ENCODE measurements around the gene OR2Z1.
"Not testable (repeated sequence)": the region's sequence is repeated elsewhere in the genome, so short reads cannot be mapped to it uniquely, and the experiment has no call there.

OR2Z1 gene

DNA sequence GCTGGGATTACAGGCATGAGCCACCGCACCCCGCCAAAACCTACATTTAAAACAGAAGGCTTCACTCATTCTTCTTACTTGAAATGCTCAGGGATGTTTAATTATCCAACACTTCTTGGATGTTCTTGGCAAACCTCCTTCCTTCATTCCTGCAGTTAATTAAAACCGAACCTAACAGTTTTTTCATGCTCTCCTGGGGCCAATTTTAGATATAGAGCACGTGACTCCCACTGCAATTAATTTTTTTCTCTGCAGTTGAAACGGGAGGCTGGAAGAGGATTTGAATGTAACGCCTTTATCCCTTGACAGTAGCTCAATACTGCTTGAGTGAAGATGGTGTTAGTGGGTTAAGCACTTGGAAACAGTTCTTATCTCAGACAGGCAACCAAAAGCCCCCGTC is 18.2 kb upstream of the OR2Z1 start:
- no peak for DNase-seq

DNA sequence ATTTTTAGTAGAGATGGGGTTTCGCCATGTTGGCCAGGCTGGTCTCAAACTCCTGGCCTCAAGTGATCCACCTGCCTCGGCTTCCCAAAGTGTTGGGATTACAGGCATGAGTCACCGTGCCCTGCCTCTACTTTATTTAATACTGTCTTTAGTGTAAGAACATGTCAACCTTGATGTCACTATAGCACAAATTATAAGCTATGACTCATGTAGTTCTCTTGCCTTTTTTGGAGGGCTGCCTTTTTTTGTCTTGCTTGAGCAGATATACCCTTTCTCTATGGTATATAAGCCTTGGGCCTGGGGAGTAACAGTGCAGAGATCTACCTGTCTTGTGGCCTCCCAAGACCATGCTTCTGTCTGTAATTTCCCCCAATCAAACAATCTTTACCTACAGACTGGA is 16.1 kb upstream of the OR2Z1 start:
- not testable (repeated sequence) for DNase-seq

DNA sequence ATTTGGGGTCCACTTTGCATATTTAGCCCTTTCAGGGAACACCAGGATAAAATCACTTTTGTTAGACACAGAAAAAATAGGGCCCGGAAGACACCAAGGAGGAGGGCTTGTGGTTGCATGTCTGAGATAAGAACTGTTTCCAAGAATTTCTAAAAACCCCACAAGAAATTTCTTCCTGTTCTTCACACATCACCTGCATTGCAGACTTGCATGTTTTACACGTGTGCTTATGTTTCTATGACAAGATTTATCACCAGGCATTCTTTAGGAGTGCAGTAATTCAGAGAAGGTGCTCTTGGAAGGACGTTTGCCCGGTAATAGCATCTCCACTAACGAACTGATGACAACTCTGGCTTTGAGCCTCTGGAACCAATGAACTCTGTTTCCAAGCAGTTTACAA is 15.7 kb upstream of the OR2Z1 start:
- DNase-seq: no peak

DNA sequence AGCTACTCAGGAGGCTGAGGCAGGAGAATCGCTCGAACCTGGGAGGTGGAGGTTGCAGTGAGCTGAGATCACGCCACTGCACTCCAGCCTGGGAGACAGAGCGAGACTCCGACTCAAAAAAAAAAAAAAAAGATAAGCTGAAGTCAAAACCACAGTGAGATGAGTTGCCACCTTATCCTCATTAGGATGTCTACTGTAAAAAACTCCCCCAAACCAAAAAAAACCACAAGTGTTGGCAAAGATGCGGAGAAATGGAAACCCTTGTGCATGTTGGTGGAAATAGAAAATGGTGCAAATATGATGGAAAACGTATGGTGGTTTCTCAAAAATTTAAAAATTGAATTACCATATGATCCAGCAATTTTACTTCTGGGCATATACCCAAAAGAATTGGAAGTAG is 11.1 kb upstream of the OR2Z1 start:
- DNase-seq: not testable (repeated sequence)

DNA sequence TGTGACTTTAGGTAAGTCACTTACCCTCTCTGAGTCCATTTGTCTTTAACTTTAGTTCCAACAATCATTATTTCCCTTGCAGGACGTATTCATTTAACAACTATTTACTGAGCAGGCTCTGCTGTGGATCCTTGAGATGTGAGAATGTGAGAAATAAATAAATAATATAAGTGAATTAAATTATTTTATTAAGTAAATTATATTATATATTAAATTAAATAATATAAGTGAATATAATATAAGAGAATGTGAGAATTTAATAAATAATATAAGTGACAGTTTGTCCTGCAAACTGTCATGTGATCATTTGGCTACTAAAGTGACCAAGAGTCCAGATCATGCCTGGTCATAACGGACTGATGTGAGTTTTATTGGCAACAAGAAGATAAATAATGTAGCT is 598 bp downstream of the OR2Z1 start:
- no peak for DNase-seq

DNA sequence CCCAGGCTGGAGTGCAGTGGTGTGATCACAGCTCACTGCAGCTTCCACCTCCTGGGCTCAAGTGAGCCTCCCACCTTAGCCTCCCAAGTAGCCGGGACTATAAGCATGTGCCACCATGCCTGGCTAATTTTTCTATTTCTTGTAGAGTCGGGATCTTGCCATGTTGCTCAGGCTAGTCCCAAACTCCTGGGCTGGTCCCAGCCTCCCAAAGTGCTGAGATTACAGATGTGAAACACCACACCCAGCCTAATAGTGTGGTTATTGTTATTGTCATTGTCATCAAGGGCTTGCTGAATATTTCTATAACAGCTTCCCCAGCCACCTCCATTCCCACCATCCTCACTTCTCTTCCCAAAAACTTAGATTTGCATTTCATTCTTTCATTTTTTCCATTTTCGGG is 2.8 kb downstream of the OR2Z1 start:
- DNase-seq: no peak

DNA sequence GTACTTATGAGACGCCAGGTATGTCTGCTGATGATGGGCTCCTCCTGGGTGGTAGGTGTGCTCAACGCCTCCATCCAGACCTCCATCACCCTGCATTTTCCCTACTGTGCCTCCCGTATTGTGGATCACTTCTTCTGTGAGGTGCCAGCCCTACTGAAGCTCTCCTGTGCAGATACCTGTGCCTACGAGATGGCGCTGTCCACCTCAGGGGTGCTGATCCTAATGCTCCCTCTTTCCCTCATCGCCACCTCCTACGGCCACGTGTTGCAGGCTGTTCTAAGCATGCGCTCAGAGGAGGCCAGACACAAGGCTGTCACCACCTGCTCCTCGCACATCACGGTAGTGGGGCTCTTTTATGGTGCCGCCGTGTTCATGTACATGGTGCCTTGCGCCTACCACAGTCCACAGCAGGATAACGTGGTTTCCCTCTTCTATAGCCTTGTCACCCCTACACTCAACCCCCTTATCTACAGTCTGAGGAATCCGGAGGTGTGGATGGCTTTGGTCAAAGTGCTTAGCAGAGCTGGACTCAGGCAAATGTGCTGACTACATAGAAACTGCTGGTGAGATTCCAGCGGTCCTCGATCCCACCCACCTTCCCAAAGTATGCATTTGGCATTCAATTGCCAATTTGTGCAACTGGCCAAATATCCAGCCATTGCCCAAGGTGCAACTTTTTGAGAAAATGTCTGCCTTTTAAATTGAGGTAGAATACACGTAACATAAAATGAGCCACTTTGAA is 10.2 kb downstream of the OR2Z1 start:
- no peak for DNase-seq

DNA sequence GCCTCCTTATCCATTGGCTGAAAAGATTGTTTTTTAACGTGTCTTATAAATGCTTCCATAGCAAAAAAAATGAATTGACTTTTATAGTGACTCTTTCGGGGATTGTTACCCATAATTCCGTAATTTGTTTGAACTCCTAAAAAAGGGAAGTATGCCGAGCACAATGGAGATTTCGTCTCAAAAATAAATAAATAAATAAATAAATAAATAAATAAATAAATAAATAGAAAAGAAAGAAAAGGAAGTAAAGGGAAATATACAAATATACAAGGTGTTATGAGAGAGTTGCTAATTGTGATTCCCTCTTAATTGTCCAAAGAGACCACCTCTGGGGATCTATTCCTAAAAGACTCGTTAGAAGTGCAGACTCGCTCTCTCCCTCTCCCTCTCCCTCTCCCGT is 16.9 kb downstream of the OR2Z1 start:
- no peak for DNase-seq

DNA sequence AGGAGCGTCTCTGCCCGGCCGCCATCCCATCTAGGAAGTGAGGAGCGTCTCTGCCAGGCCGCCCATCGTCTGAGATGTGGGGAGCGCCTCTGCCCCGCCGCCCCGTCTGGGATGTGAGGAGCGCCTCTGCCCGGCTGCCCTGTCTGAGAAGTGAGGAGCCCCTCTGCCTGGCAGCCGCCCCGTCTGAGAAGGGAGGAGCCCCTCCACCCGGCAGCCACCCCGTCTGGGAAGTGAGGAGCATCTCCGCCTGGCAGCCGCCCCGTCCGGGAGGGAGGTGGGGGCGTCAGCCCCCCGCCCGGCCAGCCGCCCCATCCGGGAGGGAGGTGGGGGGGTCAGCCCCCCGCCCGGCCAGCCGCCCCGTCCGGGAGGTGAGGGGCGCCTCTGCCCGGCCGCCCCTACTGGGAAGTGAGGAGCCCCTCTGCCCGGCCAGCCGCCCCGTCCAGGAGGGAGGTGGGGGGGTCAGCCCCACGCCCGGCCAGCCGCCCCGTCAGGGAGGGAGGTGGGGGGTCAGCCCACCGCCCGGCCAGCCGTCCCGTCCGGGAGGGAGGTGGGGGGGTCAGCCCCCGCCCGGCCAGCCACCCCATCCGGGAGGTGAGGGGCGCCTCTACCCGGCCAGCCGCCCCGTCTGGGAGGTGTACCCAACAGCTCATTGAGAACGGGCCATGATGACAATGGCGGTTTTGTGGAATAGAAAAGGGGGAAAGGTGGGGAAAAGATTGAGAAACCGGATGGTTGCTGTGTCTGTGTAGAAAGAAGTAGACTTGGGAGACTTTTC is 18.0 kb downstream of the OR2Z1 start:
- not testable (repeated sequence) for DNase-seq

DNA sequence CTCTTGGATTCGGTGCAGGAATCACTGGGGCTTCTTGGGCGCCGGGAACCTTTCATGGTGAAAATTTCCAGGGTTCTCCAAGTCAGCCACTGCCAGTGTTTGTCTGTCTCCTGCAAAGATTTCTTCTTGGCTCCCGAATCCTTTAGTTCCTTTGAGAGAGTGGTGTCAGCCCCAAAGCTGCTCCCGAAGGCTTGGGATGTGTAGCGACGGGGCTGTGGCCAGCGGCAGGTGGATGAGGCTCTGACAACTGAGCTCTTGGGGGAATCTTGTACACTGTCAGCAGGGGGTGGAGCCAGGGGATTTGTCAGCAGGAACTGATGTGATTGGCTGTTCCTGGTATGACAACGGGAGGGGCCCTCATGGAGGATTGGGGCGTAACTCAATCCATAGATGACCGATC is 45.8 kb downstream of the OR2Z1 start:
- not testable (repeated sequence) for DNase-seq

DNA sequence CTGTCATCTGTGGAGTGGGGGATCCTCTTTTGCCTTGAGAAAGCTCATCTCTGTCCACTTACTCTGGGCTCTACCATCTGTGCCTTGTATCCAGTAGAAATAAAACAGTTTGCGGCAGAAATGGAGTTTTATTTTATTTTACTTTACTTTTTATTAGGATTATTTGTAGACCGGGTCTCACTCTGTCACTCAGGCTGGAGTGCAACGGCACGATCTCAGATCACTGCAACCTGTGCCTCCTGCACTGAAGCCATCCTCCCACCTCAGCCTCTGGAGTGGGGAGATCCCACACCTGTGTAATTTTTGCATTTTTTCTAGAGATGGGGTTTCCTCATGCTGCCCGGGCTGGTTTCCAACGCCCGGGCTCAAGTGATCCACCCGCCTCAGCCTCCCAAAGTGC is 47.8 kb downstream of the OR2Z1 start:
- not testable (repeated sequence) for DNase-seq

DNA sequence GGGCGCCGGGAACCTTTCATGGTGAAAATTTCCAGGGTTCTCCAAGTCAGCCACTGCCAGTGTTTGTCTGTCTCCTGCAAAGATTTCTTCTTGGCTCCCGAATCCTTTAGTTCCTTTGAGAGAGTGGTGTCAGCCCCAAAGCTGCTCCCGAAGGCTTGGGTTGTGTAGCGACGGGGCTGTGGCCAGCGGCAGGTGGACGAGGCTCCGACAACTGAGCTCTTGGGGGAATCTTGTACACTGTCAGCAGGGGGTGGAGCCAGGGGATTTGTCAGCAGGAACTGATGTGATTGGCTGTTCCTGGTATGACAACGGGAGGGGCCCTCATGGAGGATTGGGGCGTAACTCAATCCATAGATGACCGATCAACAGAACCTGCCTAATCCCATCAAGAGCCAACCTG is 52.2 kb downstream of the OR2Z1 start:
- not testable (repeated sequence) for DNase-seq
